ENCODE data around the gene CAPN10.

DNA sequence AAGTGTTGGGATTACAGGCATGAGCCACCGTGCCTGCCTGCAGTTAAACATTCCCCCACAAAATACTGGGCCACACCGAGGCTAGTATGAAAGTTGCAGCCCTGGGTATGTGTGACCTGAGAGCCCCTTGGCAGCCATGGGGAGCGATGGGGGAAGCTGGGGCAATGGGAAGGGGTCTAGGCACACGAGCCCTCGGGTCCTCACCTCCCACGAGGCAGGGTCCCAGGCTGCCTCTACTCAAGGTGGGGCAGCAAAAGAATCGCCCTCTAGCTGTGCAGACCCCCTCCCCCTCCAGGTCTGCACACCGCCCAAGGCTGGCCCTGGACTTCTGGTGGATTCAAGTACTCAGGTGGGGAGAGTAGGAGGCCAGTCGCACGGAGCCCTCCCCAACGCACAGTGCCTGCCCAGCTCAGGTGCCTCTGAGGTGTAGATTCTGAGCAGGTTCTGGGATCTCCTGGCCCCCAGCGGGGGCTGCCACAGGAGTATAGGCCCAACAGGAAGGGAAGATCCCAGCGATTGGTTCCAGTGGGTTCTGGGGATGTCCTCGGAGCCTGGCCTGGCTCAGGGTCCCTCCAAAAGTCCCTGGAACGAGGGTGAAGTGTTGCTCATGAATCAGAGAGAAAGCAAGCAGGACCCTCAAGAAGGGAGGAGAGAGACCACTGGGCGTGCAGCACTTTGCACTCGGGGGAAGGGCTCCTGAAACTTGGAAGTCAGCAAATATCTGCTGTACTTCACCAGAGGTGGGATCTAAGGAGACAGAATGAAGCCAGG, 41.4 kb downstream of the CAPN10 start:
- TF ChIP-seq, protein P1, sequence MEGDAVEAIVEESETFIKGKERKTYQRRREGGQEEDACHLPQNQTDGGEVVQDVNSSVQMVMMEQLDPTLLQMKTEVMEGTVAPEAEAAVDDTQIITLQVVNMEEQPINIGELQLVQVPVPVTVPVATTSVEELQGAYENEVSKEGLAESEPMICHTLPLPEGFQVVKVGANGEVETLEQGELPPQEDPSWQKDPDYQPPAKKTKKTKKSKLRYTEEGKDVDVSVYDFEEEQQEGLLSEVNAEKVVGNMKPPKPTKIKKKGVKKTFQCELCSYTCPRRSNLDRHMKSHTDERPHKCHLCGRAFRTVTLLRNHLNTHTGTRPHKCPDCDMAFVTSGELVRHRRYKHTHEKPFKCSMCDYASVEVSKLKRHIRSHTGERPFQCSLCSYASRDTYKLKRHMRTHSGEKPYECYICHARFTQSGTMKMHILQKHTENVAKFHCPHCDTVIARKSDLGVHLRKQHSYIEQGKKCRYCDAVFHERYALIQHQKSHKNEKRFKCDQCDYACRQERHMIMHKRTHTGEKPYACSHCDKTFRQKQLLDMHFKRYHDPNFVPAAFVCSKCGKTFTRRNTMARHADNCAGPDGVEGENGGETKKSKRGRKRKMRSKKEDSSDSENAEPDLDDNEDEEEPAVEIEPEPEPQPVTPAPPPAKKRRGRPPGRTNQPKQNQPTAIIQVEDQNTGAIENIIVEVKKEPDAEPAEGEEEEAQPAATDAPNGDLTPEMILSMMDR (IDR thresholded peaks at IDR 0.05) = no peak
- TF ChIP-seq POLR2AphosphoS5 (IDR thresholded peaks at IDR 0.05) = no peak

Data from breast epithelium (tissue), 3 donors.